ENCODE data around the gene ITGBL1.

Gene ITGBL1

GRCh38 chr13:101554420-101555125 is 102.1 kb downstream of the ITGBL1 start:
- no peak for DNase-seq
- peaks cover 3% of the 10 kb centered on the region for H3K27me3 Mint-ChIP-seq (ENCODE audit: low read depth, poor library complexity)
- H3K4me1 Mint-ChIP-seq, result peaks cover 36% of the 10 kb centered on the region
- TF ChIP-seq, protein P1, sequence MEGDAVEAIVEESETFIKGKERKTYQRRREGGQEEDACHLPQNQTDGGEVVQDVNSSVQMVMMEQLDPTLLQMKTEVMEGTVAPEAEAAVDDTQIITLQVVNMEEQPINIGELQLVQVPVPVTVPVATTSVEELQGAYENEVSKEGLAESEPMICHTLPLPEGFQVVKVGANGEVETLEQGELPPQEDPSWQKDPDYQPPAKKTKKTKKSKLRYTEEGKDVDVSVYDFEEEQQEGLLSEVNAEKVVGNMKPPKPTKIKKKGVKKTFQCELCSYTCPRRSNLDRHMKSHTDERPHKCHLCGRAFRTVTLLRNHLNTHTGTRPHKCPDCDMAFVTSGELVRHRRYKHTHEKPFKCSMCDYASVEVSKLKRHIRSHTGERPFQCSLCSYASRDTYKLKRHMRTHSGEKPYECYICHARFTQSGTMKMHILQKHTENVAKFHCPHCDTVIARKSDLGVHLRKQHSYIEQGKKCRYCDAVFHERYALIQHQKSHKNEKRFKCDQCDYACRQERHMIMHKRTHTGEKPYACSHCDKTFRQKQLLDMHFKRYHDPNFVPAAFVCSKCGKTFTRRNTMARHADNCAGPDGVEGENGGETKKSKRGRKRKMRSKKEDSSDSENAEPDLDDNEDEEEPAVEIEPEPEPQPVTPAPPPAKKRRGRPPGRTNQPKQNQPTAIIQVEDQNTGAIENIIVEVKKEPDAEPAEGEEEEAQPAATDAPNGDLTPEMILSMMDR (IDR thresholded peaks at IDR 0.05), result no peak
- no peak overlapping the region for H3K27ac Mint-ChIP-seq
- no peaks in the 10 kb centered on the region for H3K9me3 Mint-ChIP-seq
- no peaks in the 10 kb centered on the region for H3K36me3 Mint-ChIP-seq (ENCODE audit: low read depth)
- H3K4me3 Mint-ChIP-seq, result no peak overlapping the region

GRCh38 chr13:101555610-101556009 is 103.1 kb downstream of the ITGBL1 start:
- H3K27ac Mint-ChIP-seq, result no peak overlapping the region
- TF ChIP-seq, protein P1 (IDR thresholded peaks at IDR 0.05), result no peak
- H3K36me3 Mint-ChIP-seq (ENCODE audit: low read depth), result no peaks in the 10 kb centered on the region
- H3K9me3 Mint-ChIP-seq, result no peaks in the 10 kb centered on the region
- H3K4me1 Mint-ChIP-seq, result peaks cover 26% of the 10 kb centered on the region
- H3K4me3 Mint-ChIP-seq, result no peak overlapping the region
- H3K27me3 Mint-ChIP-seq (ENCODE audit: low read depth, poor library complexity), result peaks cover 3% of the 10 kb centered on the region
- no peak for DNase-seq

GRCh38 chr13:101556676-101557123 is 104.2 kb downstream of the ITGBL1 start:
- no peak overlapping the region for H3K4me3 Mint-ChIP-seq
- no peak overlapping the region for H3K27ac Mint-ChIP-seq
- TF ChIP-seq, protein P1 (IDR thresholded peaks at IDR 0.05), result no peak
- peaks cover 15% of the 10 kb centered on the region for H3K4me1 Mint-ChIP-seq
- H3K36me3 Mint-ChIP-seq (ENCODE audit: low read depth), result no peaks in the 10 kb centered on the region
- DNase-seq, result no peak
- peaks cover 4% of the 10 kb centered on the region for H3K9me3 Mint-ChIP-seq
- H3K27me3 Mint-ChIP-seq (ENCODE audit: low read depth, poor library complexity), result peaks cover 10% of the 10 kb centered on the region

DNA sequence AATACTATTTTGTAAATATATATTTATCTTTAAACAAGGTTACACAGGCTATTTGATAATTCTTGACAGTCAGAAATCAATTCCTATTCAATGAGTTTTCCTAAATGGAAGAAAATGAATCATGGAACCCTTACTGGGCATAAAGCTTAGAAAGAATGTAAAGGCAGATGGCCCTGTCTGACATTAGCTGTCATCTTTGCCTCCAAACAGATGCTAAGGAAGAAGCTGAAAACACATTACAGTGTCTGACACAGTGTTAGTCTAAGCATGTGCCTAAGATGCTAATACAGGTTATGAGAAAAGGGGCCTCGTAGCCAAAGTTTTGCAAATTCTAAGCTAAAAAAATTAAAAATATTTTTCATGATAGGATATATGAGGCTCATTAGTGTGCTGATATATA is 112.8 kb downstream of the ITGBL1 start:
- H3K4me3 Mint-ChIP-seq, result no peak overlapping the region
- no peak overlapping the region for H3K27ac Mint-ChIP-seq
- H3K27me3 Mint-ChIP-seq (ENCODE audit: low read depth, poor library complexity), result peaks cover 12% of the 10 kb centered on the region
- H3K4me1 Mint-ChIP-seq, result no peaks in the 10 kb centered on the region
- peaks cover 4% of the 10 kb centered on the region for H3K9me3 Mint-ChIP-seq
- H3K36me3 Mint-ChIP-seq (ENCODE audit: low read depth), result no peaks in the 10 kb centered on the region
- no peak for DNase-seq
- TF ChIP-seq, protein P1 (IDR thresholded peaks at IDR 0.05), result no peak

DNA sequence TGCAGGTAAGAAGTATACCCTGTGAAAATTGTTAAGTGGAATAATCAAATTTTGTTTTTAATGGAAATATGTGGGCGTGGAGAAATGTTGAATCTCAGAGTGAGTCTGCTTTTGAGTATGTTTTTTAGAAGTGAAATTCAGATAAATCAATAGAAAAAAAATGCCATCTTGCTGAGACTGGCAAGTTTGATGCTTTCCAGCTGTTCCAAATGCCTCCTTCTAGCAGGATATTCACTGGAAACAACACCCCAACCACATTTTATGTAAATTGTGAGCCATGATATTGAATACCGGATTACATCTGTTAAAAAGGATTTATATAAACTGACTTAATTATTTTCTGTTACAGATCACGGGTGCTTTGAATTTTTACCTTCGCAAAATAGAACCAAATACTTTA is 115.4 kb downstream of the ITGBL1 start:
- Mint-ChIP-seq H3K9me3 (no peaks in the 10 kb centered on the region), H3K36me3 (ENCODE audit: low read depth) (no peaks in the 10 kb centered on the region), H3K27ac (no peak overlapping the region), H3K27me3 (ENCODE audit: low read depth, poor library complexity) (peaks cover 5% of the 10 kb centered on the region), H3K4me1 (peaks cover 6% of the 10 kb centered on the region), H3K4me3 (no peak overlapping the region)
- DNase-seq, result no peak
- TF ChIP-seq, protein P1 (IDR thresholded peaks at IDR 0.05), result no peak

DNA sequence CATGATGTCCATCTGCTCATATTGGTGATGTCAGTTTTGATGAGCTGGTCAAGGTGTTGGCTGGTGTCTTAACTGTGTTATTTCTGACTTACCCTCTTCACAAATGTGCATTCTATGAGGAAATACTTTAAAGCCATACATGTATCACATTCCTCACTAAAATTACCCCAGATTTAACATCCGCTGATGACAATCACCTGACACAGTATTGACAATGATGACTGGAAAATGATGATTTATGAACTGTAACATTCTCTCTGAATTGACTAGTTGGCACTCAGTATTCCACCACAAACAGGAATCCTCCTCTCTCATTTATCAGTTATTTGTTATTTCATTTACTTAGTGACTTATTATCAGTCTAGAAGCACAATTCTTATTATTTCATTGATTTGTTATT is 117.3 kb downstream of the ITGBL1 start:
- H3K9me3 Mint-ChIP-seq, result no peaks in the 10 kb centered on the region
- peaks cover 6% of the 10 kb centered on the region for H3K4me1 Mint-ChIP-seq
- TF ChIP-seq, protein P1 (IDR thresholded peaks at IDR 0.05), result no peak
- H3K36me3 Mint-ChIP-seq (ENCODE audit: low read depth), result no peaks in the 10 kb centered on the region
- DNase-seq, result no peak
- H3K27ac Mint-ChIP-seq, result no peak overlapping the region
- H3K27me3 Mint-ChIP-seq (ENCODE audit: low read depth, poor library complexity), result peaks cover 8% of the 10 kb centered on the region
- no peak overlapping the region for H3K4me3 Mint-ChIP-seq

Measured in nephron progenitor cell (in vitro differentiated cells).